ENCODE data around the gene NOS3.

NOS3 gene

GRCh38 chr7:150965273-150965830 is 25.5 kb upstream of the NOS3 start:
- DNase-seq (ENCODE audit: low read depth) = no peak

GRCh38 chr7:150966002-150966401 is 24.8 kb upstream of the NOS3 start:
- no peak for DNase-seq (ENCODE audit: low read depth)

DNA sequence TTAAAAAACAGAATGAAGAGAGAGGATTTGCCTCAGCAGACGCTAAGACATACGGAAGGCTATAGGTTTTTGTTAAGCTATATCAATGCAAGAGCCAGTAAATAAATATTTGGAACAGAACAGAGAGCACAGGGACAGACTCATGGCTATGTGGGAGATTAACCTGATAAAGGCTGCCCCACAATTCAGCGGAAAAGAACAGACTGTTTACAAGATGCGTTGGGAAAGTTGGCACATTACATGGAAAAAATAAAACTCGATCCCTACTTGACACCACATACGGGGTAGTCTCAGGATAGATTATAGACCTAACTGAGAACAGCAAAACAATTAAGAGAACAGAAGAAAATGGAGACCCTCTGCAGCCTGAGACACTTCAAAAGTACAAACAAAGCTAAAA is 23.5 kb upstream of the NOS3 start:
- no peak for DNase-seq (ENCODE audit: low read depth)

DNA sequence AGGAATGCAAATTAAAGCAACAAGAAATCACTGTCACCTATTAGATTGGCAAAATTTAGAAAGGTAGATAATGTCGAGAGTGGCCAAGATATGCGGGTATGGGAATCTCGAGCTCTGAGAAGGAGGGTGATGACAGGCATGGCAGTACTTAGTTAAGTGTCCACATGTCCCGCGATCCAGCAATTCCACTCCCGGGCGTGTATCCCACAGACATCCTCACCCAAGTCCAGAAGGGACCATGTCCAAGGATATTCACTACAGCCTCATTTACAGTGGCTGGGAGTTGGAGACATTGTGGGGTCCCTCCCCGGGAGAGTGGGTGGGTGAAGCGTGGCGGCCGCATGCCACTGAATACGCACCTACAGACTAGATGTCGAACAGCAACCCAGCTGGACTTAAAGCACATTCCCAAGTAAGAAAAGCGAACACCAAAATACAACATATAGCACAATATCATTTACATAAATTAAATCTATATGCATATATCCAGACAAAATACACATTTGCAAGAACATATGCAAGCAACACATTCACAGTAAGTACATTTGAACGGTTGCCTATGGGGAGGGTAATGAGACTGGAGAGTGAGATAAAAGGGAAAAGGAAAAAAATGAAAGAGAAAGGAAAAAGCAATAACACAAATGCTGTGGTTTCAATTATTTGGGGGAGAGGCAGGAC is 22.6 kb upstream of the NOS3 start:
- DNase-seq (ENCODE audit: low read depth) = no peak

GRCh38 chr7:150968734-150969372 is 22.0 kb upstream of the NOS3 start:
- DNase-seq (ENCODE audit: low read depth) = no peak

- no peak for DNase-seq (ENCODE audit: low read depth)
Measured at GRCh38 chr7:150969475-150969874, 21.3 kb upstream of the NOS3 start.

DNA sequence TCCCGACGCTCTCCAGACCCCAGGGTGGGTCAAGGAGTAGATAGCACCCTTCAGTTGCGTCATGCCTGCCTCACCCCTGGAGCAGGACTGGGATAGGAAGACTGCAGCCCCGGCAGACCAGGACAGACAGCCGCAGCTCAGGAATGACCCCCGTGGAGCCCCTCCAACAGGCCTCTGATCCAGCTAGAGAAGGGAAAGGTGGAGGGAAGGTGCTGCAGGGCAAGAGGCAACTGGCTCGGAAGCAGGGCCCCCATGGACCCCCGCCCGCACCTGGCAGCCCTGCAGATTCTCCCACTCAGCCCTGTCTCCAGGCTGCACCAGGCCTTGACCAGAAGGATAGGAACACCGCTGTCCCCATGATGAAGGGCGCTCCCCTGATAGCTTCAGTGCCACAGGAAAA is 20.4 kb upstream of the NOS3 start:
- no peak for DNase-seq (ENCODE audit: low read depth)

DNA sequence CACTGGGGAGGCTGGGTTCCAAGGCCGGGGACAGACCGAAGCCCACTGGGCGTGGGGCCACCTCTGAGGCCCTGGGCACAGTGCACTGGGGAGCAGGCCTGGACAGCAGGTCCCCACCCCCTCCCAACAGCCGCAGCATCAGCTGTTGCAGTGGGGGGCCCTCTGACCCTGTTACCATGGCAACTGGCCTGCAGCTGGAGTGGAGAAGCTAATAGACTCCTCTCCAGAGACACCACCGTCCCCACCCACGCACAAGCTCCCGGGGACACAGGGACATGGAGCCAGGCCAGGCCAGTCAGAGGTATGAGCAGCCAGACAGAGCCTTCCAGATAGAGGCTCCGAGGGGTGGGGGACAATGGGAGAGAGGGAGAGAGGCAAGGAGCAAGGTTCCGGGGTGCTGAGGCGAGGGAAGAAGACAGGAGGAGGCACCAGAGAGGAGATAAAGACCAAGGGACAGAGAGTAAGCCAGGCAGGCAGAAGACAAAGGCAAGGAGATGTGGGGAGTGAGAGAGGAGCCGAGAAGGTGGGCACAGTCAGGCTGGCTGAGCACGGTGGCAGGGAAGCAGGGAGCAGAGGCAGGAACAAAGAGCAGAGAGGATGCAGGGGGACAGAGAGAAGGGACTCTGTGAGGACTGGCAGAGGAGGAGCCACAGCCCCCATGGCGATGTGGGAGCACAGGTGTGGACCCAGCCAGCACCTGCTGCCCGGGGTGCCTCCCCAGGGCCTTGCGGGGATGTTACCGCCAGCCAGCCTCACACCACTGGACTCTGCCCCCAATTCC is 19.4 kb upstream of the NOS3 start:
- no peak for DNase-seq (ENCODE audit: low read depth)

DNA sequence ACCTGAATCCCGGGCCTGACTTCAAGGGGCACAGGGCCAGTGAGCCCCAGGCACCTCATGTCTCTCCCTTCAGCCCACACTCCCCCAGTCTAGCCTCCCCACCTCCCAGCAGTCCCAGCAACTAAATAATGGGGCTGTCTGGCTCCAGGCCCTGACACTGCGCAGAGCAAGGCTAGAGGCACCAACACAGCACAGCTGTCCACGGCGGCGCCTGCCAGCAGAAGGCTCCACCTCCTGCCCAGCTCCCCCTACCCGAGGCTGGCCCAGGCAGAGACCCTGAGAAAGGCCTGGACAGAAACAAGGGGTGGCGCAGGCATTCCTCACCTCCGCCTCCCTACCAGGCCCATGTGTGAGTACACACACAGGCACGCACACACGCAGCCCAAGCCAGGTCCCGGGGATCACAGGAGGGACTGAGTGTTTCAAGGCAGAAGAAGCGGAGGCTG is 18.8 kb upstream of the NOS3 start:
- no peak for DNase-seq (ENCODE audit: low read depth)

- DNase-seq (ENCODE audit: low read depth) = no peak
Measured at GRCh38 chr7:150972741-150973140, 18.1 kb upstream of the NOS3 start.

GRCh38 chr7:150973571-150974451 is 17.0 kb upstream of the NOS3 start:
- DNase-seq (ENCODE audit: low read depth) = no peak

- DNase-seq (ENCODE audit: low read depth) = peak; percentile 51
Measured at GRCh38 chr7:150974468-150975391, 16.1 kb upstream of the NOS3 start.

DNA sequence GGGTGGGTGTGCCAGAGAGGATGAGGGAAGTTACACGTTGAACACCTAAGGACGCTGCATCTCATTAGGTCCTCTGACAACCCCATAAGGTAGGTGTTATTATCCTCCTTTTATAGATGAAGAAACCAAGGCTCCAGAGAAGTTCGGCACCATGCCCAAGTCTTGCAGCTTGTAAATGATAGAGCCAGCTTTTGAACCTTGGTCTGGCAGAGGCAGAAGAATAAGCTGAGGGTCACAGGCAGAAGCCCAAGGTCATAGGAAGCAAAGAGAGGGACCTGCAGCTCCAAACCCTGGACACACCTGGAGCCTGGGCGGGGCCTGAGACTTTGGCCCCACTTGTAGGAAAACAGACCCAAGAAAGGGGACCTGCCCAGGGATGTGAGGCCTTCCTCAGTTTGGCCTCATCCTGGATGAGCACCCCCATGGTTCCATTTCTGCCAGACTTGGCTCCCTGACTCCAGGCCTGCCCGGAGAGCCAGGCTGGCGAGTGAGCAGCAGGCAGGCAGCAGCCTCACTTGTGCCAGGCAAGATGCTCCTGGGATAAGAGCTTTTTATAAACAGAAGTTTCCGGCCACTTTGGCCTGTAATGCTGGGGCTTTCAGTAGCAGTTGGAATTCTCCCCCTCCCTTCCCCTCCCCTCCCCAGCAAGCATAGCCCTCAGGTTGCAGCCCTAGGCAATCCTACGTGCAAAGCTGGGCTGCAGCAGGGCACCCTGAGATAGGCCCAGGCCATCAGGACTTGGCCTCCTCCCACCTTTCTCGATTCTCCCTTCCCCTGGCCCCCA is 15.1 kb upstream of the NOS3 start:
- DNase-seq (ENCODE audit: low read depth) = no peak

DNA sequence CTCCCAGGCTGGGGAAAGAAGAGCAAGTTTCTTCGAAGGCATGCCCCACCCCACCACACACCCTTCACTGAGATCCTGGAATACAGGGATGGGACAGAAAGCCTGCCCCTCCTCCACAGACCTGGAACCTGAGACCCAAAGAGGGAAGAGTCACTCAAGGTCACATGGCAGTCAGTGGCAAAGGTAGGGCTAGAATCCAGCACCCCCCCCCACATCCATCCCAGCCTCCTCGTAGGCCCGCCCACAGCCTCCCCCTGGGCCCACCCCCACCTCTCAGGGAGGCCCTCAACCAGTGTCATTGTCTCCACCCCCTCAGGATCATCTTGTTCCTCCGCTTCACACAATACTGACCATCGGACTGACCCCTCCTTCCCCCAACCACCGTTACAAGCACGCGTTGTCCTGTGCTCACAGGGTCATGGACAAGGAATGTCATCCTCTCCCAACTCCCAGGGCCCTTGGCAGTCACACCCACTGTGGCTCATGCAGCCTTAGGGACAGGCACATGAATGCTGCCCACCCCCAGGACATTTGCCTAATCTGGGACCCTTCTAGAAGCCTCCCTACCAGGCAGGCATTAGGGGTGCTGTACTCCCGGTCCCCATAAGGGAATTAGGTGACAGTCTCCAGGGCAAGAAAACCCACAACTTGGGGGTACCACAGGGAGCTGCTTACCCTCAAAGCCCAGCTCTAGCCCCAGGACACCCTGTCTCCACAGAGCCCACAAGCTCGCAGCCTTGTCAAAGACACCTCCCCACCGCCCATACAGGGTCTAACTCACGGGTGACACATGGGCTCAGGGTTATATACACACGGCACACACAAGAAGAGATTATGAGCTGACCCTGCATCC is 14.1 kb upstream of the NOS3 start:
- no peak for DNase-seq (ENCODE audit: low read depth)

DNA sequence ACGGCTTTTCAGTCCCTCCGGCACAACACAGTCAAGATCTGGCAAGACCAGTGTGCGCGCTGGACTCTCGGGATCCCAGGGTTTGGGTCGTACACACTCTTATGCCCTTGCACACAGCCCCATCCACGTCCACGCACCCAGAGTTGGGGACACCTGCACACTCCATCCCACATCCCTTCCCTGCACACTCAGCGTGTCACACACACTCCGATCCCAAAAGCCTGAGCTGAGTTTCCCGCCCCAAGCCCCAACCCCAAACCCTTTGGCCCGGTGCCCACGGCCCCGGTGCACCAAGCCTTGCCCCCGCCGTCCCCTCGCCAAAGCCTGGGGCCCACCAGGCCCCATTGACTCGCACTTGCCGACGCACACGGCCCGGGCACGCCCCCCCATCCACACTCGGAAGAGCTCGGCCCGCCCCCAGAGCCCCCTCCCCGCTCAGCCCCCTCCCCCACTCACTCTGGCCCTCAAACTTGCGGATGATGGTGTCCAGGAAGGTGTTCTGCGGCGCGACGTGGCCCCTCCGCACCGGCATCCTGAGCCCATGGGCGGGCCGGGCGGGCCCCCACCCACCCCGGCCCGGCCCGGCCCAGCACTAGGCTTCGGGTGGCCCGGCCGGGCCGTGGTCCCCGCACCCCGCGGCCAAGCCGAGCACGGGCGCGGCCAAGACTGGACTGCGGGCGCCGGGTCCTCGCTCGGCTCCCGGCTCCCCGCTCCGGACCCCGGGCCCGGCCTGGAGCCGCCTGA is 13.3 kb upstream of the NOS3 start:
- DNase-seq (ENCODE audit: low read depth) = no peak

DNA sequence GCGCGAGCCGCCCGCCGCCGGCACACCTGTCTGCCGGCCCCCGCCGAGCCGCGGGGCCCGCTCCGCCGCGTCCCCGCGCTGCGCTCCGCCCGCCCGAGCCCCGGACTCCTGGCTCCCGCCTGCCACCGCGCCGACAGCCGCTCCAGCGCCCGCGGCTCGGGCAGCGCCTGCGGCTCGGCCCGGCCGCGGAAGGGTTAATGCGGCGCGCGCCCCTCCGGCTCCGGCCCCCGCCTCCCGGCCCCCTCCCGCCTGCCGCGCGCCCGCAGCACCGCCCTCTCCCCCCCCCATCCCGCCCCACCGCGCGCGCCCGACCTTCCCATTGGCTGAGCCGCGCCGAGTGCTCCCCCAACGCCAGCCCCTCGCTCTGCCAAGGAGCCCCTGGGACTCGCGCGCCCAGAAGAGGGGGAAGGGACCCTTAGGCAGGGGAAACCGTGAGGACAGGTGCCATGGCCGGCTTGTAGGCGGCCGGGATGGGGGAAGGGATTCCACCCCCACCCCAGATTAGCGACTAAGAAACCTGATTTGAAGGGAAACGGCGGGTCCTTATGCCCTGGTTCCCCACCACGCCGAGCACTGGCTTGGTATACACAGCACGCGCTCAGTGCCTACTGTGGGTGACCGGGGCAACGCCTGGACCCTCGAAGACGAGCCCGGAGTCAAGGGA is 12.6 kb upstream of the NOS3 start, which contains the start of gene KCNH2:
Gene KCNH2, minus strand, starts transcription at position 196 of the 664 bp plus-strand sequence. CDS start 408 bp downstream, outside the sequence.
- DNase-seq (ENCODE audit: low read depth) = no peak

- DNase-seq (ENCODE audit: low read depth) = no peak
Measured at GRCh38 chr7:150979713-150980390, 11.0 kb upstream of the NOS3 start.

Measured in stimulated activated CD8-positive, alpha-beta memory T cell treated with anti-CD3 and anti-CD28 coated beads, Interleukin-15, amount 100 ng/mL, for 24 hours (primary cell).